CD4-positive, alpha-beta T cell treated with Interleukin-15 for 1 hour (primary cell): Measurements from ENCODE around the gene PFKL.
A peak's percentile ranks its signal among the peaks of the same experiment; 100 is the strongest.
"Not testable (repeated sequence)": the region's sequence is repeated elsewhere in the genome, so short reads cannot be mapped to it uniquely, and the experiment has no call there.

Source experiments
- DNase-seq: peaks from one replicate; pipeline ENCODE4 v3.0.0-alpha.2; 2020

PFKL gene

GRCh38 chr21:44295163-44295573, 4.7 kb upstream of the PFKL start:
- DNase-seq = no peak

- no peak for DNase-seq
Observed at GRCh38 chr21:44295646-44296045, 4.2 kb upstream of the PFKL start.

GRCh38 chr21:44296103-44296519, 3.7 kb upstream of the PFKL start:
- DNase-seq = no peak

- DNase-seq = no peak
Observed at GRCh38 chr21:44296916-44297315, 2.9 kb upstream of the PFKL start.

- peak; percentile 81 for DNase-seq
Observed at GRCh38 chr21:44297525-44298290, 2.1 kb upstream of the PFKL start.

GRCh38 chr21:44298301-44298700, 1.6 kb upstream of the PFKL start:
- DNase-seq = no peak

GRCh38 chr21:44299085-44299457, 782 bp upstream of the PFKL start:
- no peak for DNase-seq

- DNase-seq = peak; percentile 57
Observed at GRCh38 chr21:44300262-44300959, 558 bp downstream of the PFKL start.

- DNase-seq = no peak
Observed at GRCh38 chr21:44301141-44301540, 1.3 kb downstream of the PFKL start.

- no peak for DNase-seq
Observed at GRCh38 chr21:44301961-44302406, 2.1 kb downstream of the PFKL start.

- DNase-seq = not testable (repeated sequence)
Observed at GRCh38 chr21:44302573-44303401, 2.9 kb downstream of the PFKL start.

GRCh38 chr21:44303490-44303981, 3.7 kb downstream of the PFKL start:
- DNase-seq = no peak

GRCh38 chr21:44304011-44304616, 4.3 kb downstream of the PFKL start:
- no peak for DNase-seq

GRCh38 chr21:44304877-44305293, 5.0 kb downstream of the PFKL start:
- DNase-seq = peak; percentile 51

GRCh38 chr21:44305691-44306090, 5.8 kb downstream of the PFKL start:
- no peak for DNase-seq

GRCh38 chr21:44306936-44307704, 7.3 kb downstream of the PFKL start:
- no peak for DNase-seq

- no peak for DNase-seq
Observed at GRCh38 chr21:44310628-44311507, 11.0 kb downstream of the PFKL start.

GRCh38 chr21:44312089-44312488, 12.2 kb downstream of the PFKL start:
- DNase-seq = no peak

GRCh38 chr21:44312716-44313115, 12.9 kb downstream of the PFKL start:
- DNase-seq = no peak

GRCh38 chr21:44313451-44313850, 13.6 kb downstream of the PFKL start:
- DNase-seq = no peak

- DNase-seq = no peak
Observed at GRCh38 chr21:44314128-44314527, 14.3 kb downstream of the PFKL start.
